Mucosa of descending colon (tissue), 3 donors: Measurements from ENCODE around the gene BHLHA9. TPM values are rescaled to one million over a fixed set of nuclear protein-coding genes. Genes with fewer than 3 reads are reported as not detected.

Source experiments
- ATAC-seq: fragments of 200-7000 bp; cut with Tn5 transposase; one replicate; pipeline ENCODE4 v1.9.1; 2020; ENCODE audit warnings: mild to moderate bottlenecking, moderate library complexity
- DNase-seq, 3 donors: peaks; one replicate each; pipeline ENCODE4 v3.0.0-alpha.2; 2020
- H3K36me3 ChIP-seq: fragments of 200-600 bp; one replicate; pipeline ENCODE4 v1.8.0; 2021; ENCODE audit warnings: low read depth, mild to moderate bottlenecking
- H3K4me1 ChIP-seq: fragments of 200-600 bp; one replicate; pipeline ENCODE4 v1.8.0; 2021; ENCODE audit warnings: low read depth, mild to moderate bottlenecking
- H3K4me3 ChIP-seq: fragments of 200-600 bp; one replicate; pipeline ENCODE4 v1.8.0; 2021; ENCODE audit warnings: mild to moderate bottlenecking
- H3K9me3 ChIP-seq: fragments of 200-600 bp; one replicate; pipeline ENCODE4 v1.8.0; 2021; ENCODE audit warnings: mild to moderate bottlenecking
- intact Hi-C, 2 donors: fragments of 100-400 bp; cut with DNase I in 1 of 2; cut with micrococcal nuclease in 1 of 2; formaldehyde crosslinking; loops; one replicate each; pipeline versions ENCODE4 v1.11.0 to v1.11.1; 2022; cut with DNase I, micrococcal nuclease
- total RNA-seq, 3 donors: library from RNA; stranded (reverse); fragmentation: NEBNext Ultra II Directional in 2 of 3; extraction: Animal tissue kit (Norgen Biotek cat#: 25700) in 2 of 3; gene quantifications; one replicate each; pipeline versions ENCODE4 v1.2.1 to v1.2.4, GENCODE V29; 2021 to 2023
- TF ChIP-seq, protein P1 (sequence below): fragments of 200-600 bp; IDR thresholded peaks from one replicate; pipeline ENCODE4 v1.8.0; 2022; ENCODE audit warnings: antibody characterized with exemption, mild to moderate bottlenecking
- donor health status: DM: no; HTN: no; CAD: no; lungs with moderate emphysema.
- donor health status: DM: no; HTN: no; CAD: no.
- donor health status: DM: no; HTN: yes; CAD: no.

The BHLHA9 gene
- total RNA-seq, 3 donors from 2014 or later: not detected

DNA sequence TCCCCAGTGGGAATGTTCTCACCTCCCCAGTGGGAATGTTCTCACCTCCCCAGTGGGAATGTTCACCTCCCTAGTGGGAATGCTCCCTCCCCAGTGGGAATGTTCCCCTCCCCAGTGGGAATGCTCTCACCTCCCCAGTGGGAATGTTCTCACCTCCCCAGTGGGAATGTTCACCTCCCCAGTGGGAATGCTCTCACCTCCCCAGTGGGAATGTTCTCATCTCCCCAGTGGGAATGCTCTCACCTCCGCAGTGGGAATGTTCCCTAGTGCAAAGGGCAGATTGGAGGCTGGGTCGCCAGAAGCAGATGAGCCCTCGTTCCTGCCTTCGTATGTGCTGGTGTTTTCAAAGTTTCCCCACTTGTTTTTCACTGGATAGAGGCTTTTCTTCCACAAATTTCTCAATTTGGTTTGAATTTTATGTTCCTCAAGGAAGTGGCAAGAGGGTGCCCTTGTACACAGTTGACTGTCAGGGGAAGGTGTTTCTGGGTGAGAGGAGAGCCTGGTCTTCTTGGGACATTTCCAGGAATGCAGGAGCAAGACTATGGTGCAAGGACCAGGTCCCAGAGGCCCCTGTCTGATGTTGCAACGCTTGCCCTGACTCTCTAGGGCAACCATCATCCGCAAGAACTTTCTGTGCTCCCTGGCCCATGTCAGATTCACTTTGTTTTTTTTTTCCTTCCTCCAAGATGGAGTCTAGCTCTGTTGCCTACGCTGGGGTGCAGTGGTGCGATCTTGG, 43.2 kb downstream of the BHLHA9 start:
- no peaks in the 10 kb centered on the region for H3K9me3 ChIP-seq
- ATAC-seq (no peak), DNase-seq (no peak)
- no peaks in the 10 kb centered on the region for H3K36me3 ChIP-seq
- intact Hi-C loops: no loop called here
- H3K4me1 ChIP-seq: no peaks in the 10 kb centered on the region
- no peak overlapping the region for H3K4me3 ChIP-seq
- TF ChIP-seq, protein P1, sequence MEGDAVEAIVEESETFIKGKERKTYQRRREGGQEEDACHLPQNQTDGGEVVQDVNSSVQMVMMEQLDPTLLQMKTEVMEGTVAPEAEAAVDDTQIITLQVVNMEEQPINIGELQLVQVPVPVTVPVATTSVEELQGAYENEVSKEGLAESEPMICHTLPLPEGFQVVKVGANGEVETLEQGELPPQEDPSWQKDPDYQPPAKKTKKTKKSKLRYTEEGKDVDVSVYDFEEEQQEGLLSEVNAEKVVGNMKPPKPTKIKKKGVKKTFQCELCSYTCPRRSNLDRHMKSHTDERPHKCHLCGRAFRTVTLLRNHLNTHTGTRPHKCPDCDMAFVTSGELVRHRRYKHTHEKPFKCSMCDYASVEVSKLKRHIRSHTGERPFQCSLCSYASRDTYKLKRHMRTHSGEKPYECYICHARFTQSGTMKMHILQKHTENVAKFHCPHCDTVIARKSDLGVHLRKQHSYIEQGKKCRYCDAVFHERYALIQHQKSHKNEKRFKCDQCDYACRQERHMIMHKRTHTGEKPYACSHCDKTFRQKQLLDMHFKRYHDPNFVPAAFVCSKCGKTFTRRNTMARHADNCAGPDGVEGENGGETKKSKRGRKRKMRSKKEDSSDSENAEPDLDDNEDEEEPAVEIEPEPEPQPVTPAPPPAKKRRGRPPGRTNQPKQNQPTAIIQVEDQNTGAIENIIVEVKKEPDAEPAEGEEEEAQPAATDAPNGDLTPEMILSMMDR: no peak

DNA sequence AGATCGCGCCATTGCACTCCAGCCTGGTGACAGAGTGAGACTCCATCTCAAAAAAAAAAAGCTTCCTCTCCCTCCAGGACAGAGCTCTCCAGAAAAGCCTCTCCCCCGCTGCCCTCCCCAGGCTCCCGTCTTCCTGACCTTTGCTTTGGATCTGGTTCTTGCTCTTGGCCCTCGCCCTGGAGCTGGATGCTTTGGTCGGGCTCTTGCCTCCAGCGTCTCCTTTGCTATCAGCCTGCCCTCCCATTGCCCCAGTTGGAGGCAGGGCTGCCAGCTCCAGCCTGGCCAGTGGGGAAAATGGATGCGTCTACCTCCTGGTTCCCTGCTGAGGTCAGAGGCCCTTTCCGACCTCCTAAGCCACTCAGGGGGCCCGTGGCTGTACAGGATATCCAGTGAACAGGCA, 45.2 kb downstream of the BHLHA9 start:
- no peaks in the 10 kb centered on the region for H3K9me3 ChIP-seq
- H3K4me1 ChIP-seq: no peaks in the 10 kb centered on the region
- TF ChIP-seq, protein P1: no peak
- no peak for ATAC-seq
- no peak overlapping the region for H3K4me3 ChIP-seq
- intact Hi-C loops: no loop called here
- DNase-seq: no peak
- no peaks in the 10 kb centered on the region for H3K36me3 ChIP-seq

DNA sequence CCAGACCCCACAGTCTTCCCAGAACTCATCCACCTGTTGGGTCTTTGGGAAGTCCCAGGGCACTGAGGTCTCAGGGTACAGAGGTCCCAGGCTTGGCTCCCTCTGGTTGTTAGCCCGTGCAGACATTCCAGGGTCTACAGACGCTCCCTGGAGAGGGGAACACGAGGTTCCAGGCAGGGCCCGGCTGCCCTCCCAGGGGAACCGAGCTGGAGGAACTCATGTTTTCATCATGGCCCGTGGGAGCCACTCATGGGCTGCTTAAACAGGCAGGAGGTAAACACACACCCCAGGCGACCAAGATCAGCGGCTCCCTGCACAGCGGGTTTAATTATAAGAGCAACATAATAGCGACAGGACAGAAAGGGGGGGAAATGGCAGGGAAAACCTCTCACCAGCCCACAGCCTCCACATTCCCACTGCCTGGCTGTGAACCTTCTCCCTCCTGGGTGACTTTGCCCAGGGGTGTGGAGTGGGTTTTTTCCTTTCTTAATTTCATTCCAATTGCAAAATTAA, 45.7 kb downstream of the BHLHA9 start:
- no peaks in the 10 kb centered on the region for H3K9me3 ChIP-seq
- TF ChIP-seq, protein P1: no peak
- DNase-seq: no peak
- ATAC-seq: no peak
- no peaks in the 10 kb centered on the region for H3K36me3 ChIP-seq
- no peak overlapping the region for H3K4me3 ChIP-seq
- intact Hi-C loops: no loop called here
- no peaks in the 10 kb centered on the region for H3K4me1 ChIP-seq

Other genes with a start within 250 kb of the BHLHA9 start
- 100 to 1,000 TPM; 257 to 470 (median 292) TPM for gene ABR, start 90.5 kb upstream of the BHLHA9 start, total RNA-seq
- gene TRARG1, start 9.2 kb downstream of the BHLHA9 start, total RNA-seq: under 1 TPM in 2 of 3 donors, not detected in 1; 0.41 to 0.66 TPM
- gene YWHAE, start 129.8 kb downstream of the BHLHA9 start, total RNA-seq: 100 to 1,000 TPM; 370 to 494 (median 380) TPM
- 10 to 100 TPM; 73.9 to 85.3 (median 74.0) TPM for gene CRK, start 185.8 kb downstream of the BHLHA9 start, total RNA-seq
- gene MYO1C, start 222.2 kb downstream of the BHLHA9 start, total RNA-seq: 100 to 1,000 TPM; 249 to 344 (median 276) TPM
- 10 to 100 TPM; 43.7 to 49.9 (median 47.6) TPM for gene INPP5K, start 246.2 kb downstream of the BHLHA9 start, total RNA-seq